Suprapubic skin (tissue), 4 donors: Measurements from ENCODE around the gene RANBP3L. TPM values are rescaled to one million over a fixed set of nuclear protein-coding genes. Genes with fewer than 3 reads are reported as not detected.

Experiments
- DNase-seq, 2 donors: peaks; one replicate each; pipeline ENCODE4 v3.0.0-alpha.2; 2019; ENCODE audit warnings: low spot score in 2 of 2
- H3K27ac ChIP-seq: fragments of 200-600 bp; sonication (generic); one replicate; pipeline ENCODE4 v1.5.1; 2019
- H3K27me3 ChIP-seq: fragments of 200-600 bp; sonication (generic); one replicate; pipeline ENCODE4 v1.5.1; 2019
- H3K36me3 ChIP-seq: fragments of 200-600 bp; sonication (generic); one replicate; pipeline ENCODE4 v1.5.1; 2019
- H3K4me1 ChIP-seq: fragments of 200-600 bp; sonication (generic); one replicate; pipeline ENCODE4 v1.5.1; 2019
- H3K4me3 ChIP-seq: fragments of 200-600 bp; sonication (generic); one replicate; pipeline ENCODE4 v1.5.1; 2019; ENCODE audit warnings: mild to moderate bottlenecking
- H3K9me3 ChIP-seq: fragments of 200-600 bp; sonication (generic); one replicate; pipeline ENCODE4 v1.5.1; 2019
- CTCF ChIP-seq, 2 donors: fragments of 200-600 bp in 1 of 2; fragments of 450-650 bp in 1 of 2; sonication (generic) in 1 of 2; IDR thresholded peaks; one replicate each; pipeline ENCODE4 v1.5.1; 2016 to 2019; ENCODE audit warnings: antibody characterized with exemption in 2 of 2, mild to moderate bottlenecking in 1 of 2, moderate library complexity in 1 of 2
- EP300 ChIP-seq: sonication (generic); formaldehyde crosslinking; IDR thresholded peaks from one replicate; pipeline ENCODE4 v1.6.1; 2017; ENCODE audit warnings: antibody characterized with exemption
- POLR2A ChIP-seq, 2 donors: fragments of 450-650 bp; IDR thresholded peaks; one replicate each; pipeline ENCODE4 v1.6.1; 2017; ENCODE audit warnings: antibody characterized with exemption in 2 of 2, mild to moderate bottlenecking in 2 of 2, moderate library complexity in 2 of 2
- POLR2AphosphoS5 ChIP-seq, 3 donors: sonication (generic); formaldehyde crosslinking; IDR thresholded peaks; one replicate each; pipeline ENCODE4 v1.6.1; 2017; ENCODE audit warnings: antibody characterized with exemption in 3 of 3
- WGBS: methylation state at CpG from one replicate; pipeline ENCODE4 v1.1.5; 2018; 5-methylcytosine and 5-hydroxymethylcytosine counted together
- total RNA-seq, 4 donors: library from RNA; depleted of rRNA; stranded (reverse); fragments of >200 nt; gene quantifications; one replicate each; pipeline ENCODE4 v1.1.0, GENCODE V29; 2016

RANBP3L gene
- total RNA-seq, 4 donors from 2014 or later, result 0.95 to 2.8 (median 1.5) TPM

- no peaks in the 10 kb centered on the region for H3K4me1 ChIP-seq
- TF ChIP-seq POLR2A (IDR thresholded peaks at IDR 0.05), result no peak
- no peak for TF ChIP-seq EP300
- no peak for TF ChIP-seq CTCF (IDR thresholded peaks at IDR 0.05)
- TF ChIP-seq POLR2AphosphoS5 (IDR thresholded peaks at IDR 0.05), result no peak
- no peak for DNase-seq
- H3K4me3 ChIP-seq, result no peak overlapping the region
- no peak overlapping the region for H3K27ac ChIP-seq
- 93% methylated on average over 3 of the region's 3 CpGs for WGBS
- no peaks in the 10 kb centered on the region for H3K9me3 ChIP-seq
- H3K27me3 ChIP-seq, result no peaks in the 10 kb centered on the region
- H3K36me3 ChIP-seq, result peaks cover 36% of the 10 kb centered on the region
Measured at GRCh38 chr5:36214436-36214835, 87.3 kb downstream of the RANBP3L start.

GRCh38 chr5:36209664-36210063 lies 92.0 kb downstream of the RANBP3L start:
- 86% methylated on average over 3 of the region's 3 CpGs for WGBS
- Histone ChIP-seq H3K36me3 (peaks cover 36% of the 10 kb centered on the region), H3K9me3 (no peaks in the 10 kb centered on the region), H3K4me1 (no peaks in the 10 kb centered on the region), H3K27me3 (no peaks in the 10 kb centered on the region), H3K27ac (no peak overlapping the region), H3K4me3 (no peak overlapping the region)
- no peak for DNase-seq
- TF ChIP-seq POLR2A (IDR thresholded peaks at IDR 0.05), result no peak
- no peak for TF ChIP-seq POLR2AphosphoS5 (IDR thresholded peaks at IDR 0.05)
- TF ChIP-seq CTCF (IDR thresholded peaks at IDR 0.05), result no peak
- TF ChIP-seq EP300, result no peak

- no peak for DNase-seq
- WGBS, result 97% methylated on average over 2 of the region's 2 CpGs
- no peaks in the 10 kb centered on the region for H3K27me3 ChIP-seq
- H3K27ac ChIP-seq, result no peak overlapping the region
- H3K4me3 ChIP-seq, result no peak overlapping the region
- peaks cover 31% of the 10 kb centered on the region for H3K36me3 ChIP-seq
- no peaks in the 10 kb centered on the region for H3K4me1 ChIP-seq
- H3K9me3 ChIP-seq, result no peaks in the 10 kb centered on the region
- no peak for TF ChIP-seq POLR2AphosphoS5 (IDR thresholded peaks at IDR 0.05)
Measured at GRCh38 chr5:36208786-36209185, 92.9 kb downstream of the RANBP3L start.

GRCh38 chr5:36206913-36207312 lies 94.8 kb downstream of the RANBP3L start:
- Histone ChIP-seq H3K36me3 (peaks cover 36% of the 10 kb centered on the region), H3K4me1 (no peaks in the 10 kb centered on the region), H3K4me3 (no peak overlapping the region), H3K27ac (no peak overlapping the region), H3K27me3 (no peaks in the 10 kb centered on the region), H3K9me3 (no peaks in the 10 kb centered on the region)
- TF ChIP-seq POLR2A (IDR thresholded peaks at IDR 0.05) (no peak), EP300 (no peak), CTCF (IDR thresholded peaks at IDR 0.05) (no peak), POLR2AphosphoS5 (IDR thresholded peaks at IDR 0.05) (no peak)
- DNase-seq, result no peak

- no peak for DNase-seq
- Histone ChIP-seq H3K4me1 (no peaks in the 10 kb centered on the region), H3K27ac (no peak overlapping the region), H3K9me3 (no peaks in the 10 kb centered on the region), H3K4me3 (no peak overlapping the region), H3K36me3 (peaks cover 36% of the 10 kb centered on the region), H3K27me3 (no peaks in the 10 kb centered on the region)
- WGBS, result 96% methylated on average over 2 of the region's 2 CpGs
- TF ChIP-seq POLR2AphosphoS5 (IDR thresholded peaks at IDR 0.05) (no peak), EP300 (no peak), POLR2A (IDR thresholded peaks at IDR 0.05) (no peak), CTCF (IDR thresholded peaks at IDR 0.05) (no peak)
Measured at GRCh38 chr5:36205329-36205728, 96.4 kb downstream of the RANBP3L start.

GRCh38 chr5:36202521-36202961 lies 99.2 kb downstream of the RANBP3L start:
- Histone ChIP-seq H3K36me3 (peaks cover 53% of the 10 kb centered on the region), H3K4me3 (no peak overlapping the region), H3K4me1 (no peaks in the 10 kb centered on the region), H3K9me3 (no peaks in the 10 kb centered on the region), H3K27ac (no peak overlapping the region), H3K27me3 (no peaks in the 10 kb centered on the region)
- TF ChIP-seq POLR2A (IDR thresholded peaks at IDR 0.05) (no peak), POLR2AphosphoS5 (IDR thresholded peaks at IDR 0.05) (no peak), CTCF (IDR thresholded peaks at IDR 0.05) (no peak), EP300 (no peak)
- WGBS, result 62% methylated on average over 3 of the region's 3 CpGs
- DNase-seq, result no peak
